NT2/D1 (cell line): ENCODE measurements around the gene SPOCK1.

Source experiments
- SUZ12 ChIP-seq: IDR thresholded peaks from 2 replicates; pipeline ENCODE4 v1.6.1; 2011; ENCODE audit not compliant: insufficient read length, insufficient read depth; ENCODE audit errors: extremely low read depth
- YY1 ChIP-seq: IDR thresholded peaks from 2 replicates; pipeline ENCODE4 v1.6.1; 2011; ENCODE audit not compliant: insufficient read length, insufficient read depth

- TF ChIP-seq SUZ12 (no peak), YY1 (no peak)
Measured at GRCh38 chr5:137405393-137405792, 93.7 kb downstream of the SPOCK1 start.
